BLaER1 treated with 17β-estradiol and CSF1 and Interleukin-3, amounts not matched to agents 10 nM and 100 nM (cell line): ENCODE results near the gene CEP350.

Source experiments
- H3K27ac ChIP-seq, 11 experiments: shearing (Covaris generic); formaldehyde crosslinking; 2 replicates each; pipeline ENCODE4 v1.8.1; 2022
- H3K27me3 ChIP-seq, 11 experiments: shearing (Covaris generic); formaldehyde crosslinking; 2 replicates each; pipeline ENCODE4 v1.8.1; 2022
- H3K36me3 ChIP-seq, 11 experiments: shearing (Covaris generic); formaldehyde crosslinking; 2 replicates each; pipeline ENCODE4 v1.8.1; 2022
- H3K4me1 ChIP-seq, 10 experiments: shearing (Covaris generic); formaldehyde crosslinking; 2 replicates each; pipeline ENCODE4 v1.8.1; 2022
- H3K4me2 ChIP-seq, 11 experiments: shearing (Covaris generic); formaldehyde crosslinking; 2 replicates each; pipeline ENCODE4 v1.8.1; 2022
- H3K4me3 ChIP-seq, 10 experiments: shearing (Covaris generic); formaldehyde crosslinking; 2 replicates each; pipeline ENCODE4 v1.8.1; 2022
- H3K9ac ChIP-seq, 11 experiments: shearing (Covaris generic); formaldehyde crosslinking; 2 replicates each; pipeline ENCODE4 v1.8.1; 2022
- H3K9me3 ChIP-seq, 11 experiments: shearing (Covaris generic); formaldehyde crosslinking; replicated peaks in 1 of 11; 2 replicates each; pipeline ENCODE4 v1.8.1; 2022
- H4K20me1 ChIP-seq, 11 experiments: shearing (Covaris generic); formaldehyde crosslinking; 2 replicates each; pipeline ENCODE4 v1.8.1; 2022
- Cebpa-rat ChIP-seq, 11 experiments: shearing (Covaris generic); IDR thresholded peaks; 2 replicates each; pipeline ENCODE4 v1.8.1; 2022

CEP350 gene

GRCh38 chr1:180028864-180029263 is 74.3 kb downstream of the CEP350 start:
- Histone ChIP-seq H3K36me3 (peaks cover 58 to 89% (median 75%) of the 10 kb centered on the region in 11 experiments), H3K27me3 (no peaks in the 10 kb centered on the region), H4K20me1 (peaks cover 0 to 19% (median 0%) of the 10 kb centered on the region in 11 experiments; a peak in 3 of 22 replicates), H3K9ac (no peak overlapping the region), H3K27ac (no peak overlapping the region), H3K9me3 (no peaks in the 10 kb centered on the region), H3K4me1 (no peaks in the 10 kb centered on the region), H3K4me2 (no peak overlapping the region), H3K4me3 (no peak overlapping the region)
- TF ChIP-seq Cebpa-rat (IDR thresholded peaks at IDR 0.05) = no peak

GRCh38 chr1:180029524-180030135 is 75.0 kb downstream of the CEP350 start:
- no peak overlapping the region for H3K4me3 ChIP-seq
- no peak for TF ChIP-seq Cebpa-rat (IDR thresholded peaks at IDR 0.05)
- no peak overlapping the region for H3K27ac ChIP-seq
- no peak overlapping the region for H3K4me2 ChIP-seq
- peaks cover 0 to 19% (median 0%) of the 10 kb centered on the region in 11 experiments; a peak in 3 of 22 replicates for H4K20me1 ChIP-seq
- no peaks in the 10 kb centered on the region for H3K27me3 ChIP-seq
- no peaks in the 10 kb centered on the region for H3K9me3 ChIP-seq
- no peaks in the 10 kb centered on the region for H3K4me1 ChIP-seq
- no peak overlapping the region for H3K9ac ChIP-seq
- H3K36me3 ChIP-seq = peaks cover 62 to 89% (median 77%) of the 10 kb centered on the region in 11 experiments

- Histone ChIP-seq H3K36me3 (peaks cover 66 to 89% (median 77%) of the 10 kb centered on the region in 11 experiments), H3K27me3 (no peaks in the 10 kb centered on the region), H3K9ac (no peak overlapping the region), H3K27ac (no peak overlapping the region), H3K4me1 (no peaks in the 10 kb centered on the region), H3K4me2 (no peak overlapping the region), H4K20me1 (peaks cover 0 to 19% (median 0%) of the 10 kb centered on the region in 11 experiments; a peak in 3 of 22 replicates), H3K4me3 (no peak overlapping the region), H3K9me3 (no peaks in the 10 kb centered on the region)
- no peak for TF ChIP-seq Cebpa-rat (IDR thresholded peaks at IDR 0.05)
Measured at GRCh38 chr1:180031664-180032063, 77.1 kb downstream of the CEP350 start.

GRCh38 chr1:180033390-180033789 is 78.8 kb downstream of the CEP350 start:
- Histone ChIP-seq H3K9ac (no peak overlapping the region), H3K4me2 (no peak overlapping the region), H3K4me1 (no peaks in the 10 kb centered on the region), H3K4me3 (no peak overlapping the region), H3K27me3 (no peaks in the 10 kb centered on the region), H3K36me3 (peaks cover 64 to 89% (median 77%) of the 10 kb centered on the region in 11 experiments), H4K20me1 (peaks cover 0 to 15% (median 0%) of the 10 kb centered on the region in 11 experiments; a peak in 3 of 22 replicates), H3K9me3 (peaks cover 0 to 6% (median 0%) of the 10 kb centered on the region in 11 experiments; a peak in 6 of 22 replicates), H3K27ac (no peak overlapping the region)
- TF ChIP-seq Cebpa-rat (IDR thresholded peaks at IDR 0.05) = no peak

- Histone ChIP-seq H3K27ac (peak overlapping the region in 1 of 11 experiments; percentile 17; a peak in 1 of 22 replicates), H3K4me1 (peaks cover 0 to 6% (median 0%) of the 10 kb centered on the region in 10 experiments; a peak in 1 of 20 replicates), H3K36me3 (peaks cover 77 to 94% (median 90%) of the 10 kb centered on the region in 11 experiments), H4K20me1 (no peaks in the 10 kb centered on the region), H3K27me3 (no peaks in the 10 kb centered on the region), H3K9ac (no peak overlapping the region), H3K9me3 (peaks cover 0 to 6% (median 0%) of the 10 kb centered on the region in 11 experiments; a peak in 6 of 22 replicates), H3K4me3 (no peak overlapping the region), H3K4me2 (no peak overlapping the region)
- no peak for TF ChIP-seq Cebpa-rat (IDR thresholded peaks at IDR 0.05)
Measured at GRCh38 chr1:180040034-180040433, 85.4 kb downstream of the CEP350 start.

GRCh38 chr1:180041582-180041981 is 87.0 kb downstream of the CEP350 start:
- Histone ChIP-seq H4K20me1 (no peaks in the 10 kb centered on the region), H3K36me3 (peaks cover 77 to 94% (median 90%) of the 10 kb centered on the region in 11 experiments), H3K27me3 (no peaks in the 10 kb centered on the region), H3K4me2 (no peak overlapping the region), H3K4me3 (no peak overlapping the region), H3K9me3 (peaks cover 0 to 6% (median 0%) of the 10 kb centered on the region in 11 experiments; a peak in 6 of 22 replicates), H3K4me1 (peaks cover 0 to 6% (median 0%) of the 10 kb centered on the region in 10 experiments; a peak in 1 of 20 replicates), H3K27ac (no peak overlapping the region), H3K9ac (no peak overlapping the region)
- no peak for TF ChIP-seq Cebpa-rat (IDR thresholded peaks at IDR 0.05)

- Histone ChIP-seq H3K27ac (no peak overlapping the region), H3K36me3 (peaks cover 76 to 94% (median 90%) of the 10 kb centered on the region in 11 experiments), H3K9me3 (no peaks in the 10 kb centered on the region; a peak in 1 of 22 replicates), H3K9ac (no peak overlapping the region), H3K4me1 (peaks cover 0 to 6% (median 0%) of the 10 kb centered on the region in 10 experiments; a peak in 1 of 20 replicates), H3K27me3 (no peaks in the 10 kb centered on the region), H3K4me3 (no peak overlapping the region), H4K20me1 (no peaks in the 10 kb centered on the region), H3K4me2 (no peak overlapping the region)
- no peak for TF ChIP-seq Cebpa-rat (IDR thresholded peaks at IDR 0.05)
Measured at GRCh38 chr1:180042988-180043622, 88.5 kb downstream of the CEP350 start.

- Histone ChIP-seq H3K4me2 (no peak overlapping the region), H3K27ac (no peak overlapping the region), H3K9me3 (no peaks in the 10 kb centered on the region), H3K27me3 (no peaks in the 10 kb centered on the region), H3K36me3 (peaks cover 76 to 94% (median 90%) of the 10 kb centered on the region in 11 experiments), H3K4me1 (peaks cover 0 to 6% (median 0%) of the 10 kb centered on the region in 10 experiments; a peak in 1 of 20 replicates), H3K9ac (no peak overlapping the region), H3K4me3 (no peak overlapping the region), H4K20me1 (no peaks in the 10 kb centered on the region)
- TF ChIP-seq Cebpa-rat (IDR thresholded peaks at IDR 0.05) = no peak
Measured at GRCh38 chr1:180043785-180044184, 89.2 kb downstream of the CEP350 start.

GRCh38 chr1:180046674-180047073 is 92.1 kb downstream of the CEP350 start:
- Histone ChIP-seq H3K4me1 (no peaks in the 10 kb centered on the region), H3K9ac (no peak overlapping the region), H3K27ac (no peak overlapping the region), H3K4me2 (no peak overlapping the region), H3K27me3 (no peaks in the 10 kb centered on the region), H4K20me1 (no peaks in the 10 kb centered on the region), H3K9me3 (no peaks in the 10 kb centered on the region), H3K4me3 (no peak overlapping the region), H3K36me3 (peaks cover 94 to 98% (median 97%) of the 10 kb centered on the region in 11 experiments)
- TF ChIP-seq Cebpa-rat (IDR thresholded peaks at IDR 0.05) = no peak
